ENCODE measurements around the gene INAFM2. TPM values are rescaled to one million over a fixed set of nuclear protein-coding genes. Genes with fewer than 3 reads are reported as not detected.

INAFM2 gene
- total and polyA plus RNA-seq, 2 of the 4 experiments (the other 2 are of a cell fraction) = 10.4 to 14.0 TPM

DNA sequence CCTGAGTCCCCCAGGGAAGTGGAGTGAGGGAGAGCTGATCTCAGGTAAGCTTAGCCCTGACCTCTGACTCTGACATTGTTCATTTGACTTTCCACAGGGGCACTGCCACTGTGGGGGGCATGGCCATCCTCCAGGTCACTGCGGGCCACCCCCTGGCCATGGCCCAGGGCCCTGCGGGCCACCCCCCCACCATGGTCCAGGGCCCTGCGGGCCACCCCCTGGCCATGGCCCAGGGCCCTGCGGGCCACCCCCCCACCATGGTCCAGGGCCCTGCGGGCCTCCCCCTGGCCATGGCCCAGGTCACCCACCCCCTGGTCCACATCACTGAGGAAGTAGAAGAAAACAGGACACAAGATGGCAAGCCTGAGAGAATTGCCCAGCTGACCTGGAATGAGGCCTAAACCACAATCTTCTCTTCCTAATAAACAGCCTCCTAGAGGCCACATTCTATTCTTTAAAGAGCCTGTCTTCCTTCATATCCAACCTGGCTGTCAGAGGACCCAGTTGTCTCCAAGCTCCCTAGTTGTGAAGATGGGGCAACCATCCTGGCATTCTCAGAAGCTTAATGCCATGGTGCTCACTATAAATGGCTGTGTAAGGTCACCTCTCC, 32.6 kb downstream of the INAFM2 start:
- ATAC-seq (ENCODE audit: low read depth) (no peak), DNase-seq (no peak)
- Histone ChIP-seq H3K27ac (ENCODE audit: insufficient read depth, low read length) (no peak overlapping the region), H2AFZ (replicated peaks; ENCODE audit: low read length, poor library complexity) (no peak overlapping the region), H3K4me2 (ENCODE audit: low read depth, low read length) (no peak overlapping the region), H3K27me3 (ENCODE audit: control insufficient read depth, insufficient read depth, low read length) (peaks cover 28% of the 10 kb centered on the region), H3K9ac (ENCODE audit: low read depth, low read length) (no peak overlapping the region), H3K23ac (ENCODE audit: low read depth, low read length) (no peak overlapping the region), H3K14ac (replicated peaks; ENCODE audit: low read depth, low read length) (no peak overlapping the region), H2BK15ac (ENCODE audit: low read depth, low read length) (no peak overlapping the region), H4K91ac (ENCODE audit: insufficient read depth, low read depth, low read length) (no peak overlapping the region), H3K4me1 (ENCODE audit: control insufficient read depth, insufficient read depth, low read length) (peaks cover 6% of the 10 kb centered on the region; the same call in 1 of the 2 replicates), H2BK20ac (ENCODE audit: low read depth, low read length) (no peak overlapping the region), H4K20me1 (ENCODE audit: insufficient read depth, low read length) (no peaks in the 10 kb centered on the region), H3K79me1 (ENCODE audit: low read depth in 1 of 2, low read length in 2 of 2) (no peaks in the 10 kb centered on the region), H2BK120ac (ENCODE audit: low read depth, low read length) (no peak overlapping the region), H3K9me1 (ENCODE audit: insufficient read depth, low read length) (no peaks in the 10 kb centered on the region), H3K18ac (ENCODE audit: low read depth, low read length) (no peak overlapping the region), H2BK5ac (ENCODE audit: low read depth, low read length, poor library complexity, severe bottlenecking) (no peak overlapping the region), H3K9me3 (ENCODE audit: control insufficient read depth, insufficient read depth, low read length) (no peaks in the 10 kb centered on the region), H3K4ac (ENCODE audit: low read depth, low read length) (no peak overlapping the region), H3K4me3 (ENCODE audit: insufficient read depth, low read depth, low read length) (no peak overlapping the region), H3K36me3 (ENCODE audit: control insufficient read depth, insufficient read depth, low read length) (no peaks in the 10 kb centered on the region), H4K8ac (ENCODE audit: low read depth in 2 of 2, low read length in 2 of 2) (no peak overlapping the region), H2AK5ac (ENCODE audit: low read depth, low read length) (no peak overlapping the region), H4K5ac (ENCODE audit: low read depth, low read length) (no peak overlapping the region), H3K56ac (ENCODE audit: extremely low read depth, insufficient read depth, low read length) (no peak overlapping the region), H2AK9ac (replicated peaks; ENCODE audit: low read depth, low read length, poor library complexity) (no peak overlapping the region)
- WGBS, 2 experiments (ENCODE audit: extremely low coverage in 2 of 2, insufficient read length in 1 of 2) = no CpG with 5 or more reads among the region's 5 CpGs
- ChIA-PET CTCF (interaction anchor here (0.7 to 4.2 kb wide), 2 partner anchors 12 to 28 kb away, joined by 3 to 15 read pairs; no protein-coding TSS in a partner anchor), POLR2A (ENCODE audit: unreplicated experiment) (interaction anchor here (0.6 to 0.8 kb wide), 2 partner anchors 12 to 17 kb away, joined by 3 to 5 read pairs; no protein-coding TSS in a partner anchor)
- TF ChIP-seq NFE2L2 (IDR thresholded peaks at IDR 0.05; ENCODE audit: low read depth, low read length) (no peak), FOS (IDR thresholded peaks at IDR 0.05; ENCODE audit: low read depth, low read length) (no peak), MXI1 (IDR thresholded peaks at IDR 0.05; ENCODE audit: borderline replicate concordance, low read depth, low read length) (no peak), CHD1 (IDR thresholded peaks at IDR 0.05; ENCODE audit: low read depth, low read length) (no peak), MAZ (IDR thresholded peaks at IDR 0.05; ENCODE audit: borderline replicate concordance, low read depth, low read length) (no peak), BHLHE40 (IDR thresholded peaks at IDR 0.05; ENCODE audit: low read depth, low read length) (no peak), POLR2A (IDR thresholded peaks at IDR 0.05; ENCODE audit: low read depth, low read length) (no peak), CTCF (conservative IDR thresholded peaks at IDR 0.05; ENCODE audit: low read depth, low read length) (no peak), MAFK (IDR thresholded peaks at IDR 0.05; ENCODE audit: low read depth, low read length) (no peak)
- TF ChIP-seq, protein P1, sequence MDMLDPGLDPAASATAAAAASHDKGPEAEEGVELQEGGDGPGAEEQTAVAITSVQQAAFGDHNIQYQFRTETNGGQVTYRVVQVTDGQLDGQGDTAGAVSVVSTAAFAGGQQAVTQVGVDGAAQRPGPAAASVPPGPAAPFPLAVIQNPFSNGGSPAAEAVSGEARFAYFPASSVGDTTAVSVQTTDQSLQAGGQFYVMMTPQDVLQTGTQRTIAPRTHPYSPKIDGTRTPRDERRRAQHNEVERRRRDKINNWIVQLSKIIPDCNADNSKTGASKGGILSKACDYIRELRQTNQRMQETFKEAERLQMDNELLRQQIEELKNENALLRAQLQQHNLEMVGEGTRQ (IDR thresholded peaks at IDR 0.05; ENCODE audit: low read depth, low read length) = no peak
- BruUV-seq (replicated peaks) = no TSS peak
- intact Hi-C loops (cut with micrococcal nuclease) (no loop called here), dilution Hi-C loops (cut with HindIII; ENCODE audit: low sequenced_read_pairs, unreplicated experiment) (no loop called here), in situ Hi-C loops (cut with MboI; ENCODE audit: low sequenced_read_pairs) (no loop called here)
